NCI-H2029 (cell line): ENCODE results near the gene JARID2.

Experiments used
- DNase-seq: peaks from one replicate; lab custom pipeline; 2025; lab: John Stamatoyannopoulos, UW

Gene JARID2

DNA sequence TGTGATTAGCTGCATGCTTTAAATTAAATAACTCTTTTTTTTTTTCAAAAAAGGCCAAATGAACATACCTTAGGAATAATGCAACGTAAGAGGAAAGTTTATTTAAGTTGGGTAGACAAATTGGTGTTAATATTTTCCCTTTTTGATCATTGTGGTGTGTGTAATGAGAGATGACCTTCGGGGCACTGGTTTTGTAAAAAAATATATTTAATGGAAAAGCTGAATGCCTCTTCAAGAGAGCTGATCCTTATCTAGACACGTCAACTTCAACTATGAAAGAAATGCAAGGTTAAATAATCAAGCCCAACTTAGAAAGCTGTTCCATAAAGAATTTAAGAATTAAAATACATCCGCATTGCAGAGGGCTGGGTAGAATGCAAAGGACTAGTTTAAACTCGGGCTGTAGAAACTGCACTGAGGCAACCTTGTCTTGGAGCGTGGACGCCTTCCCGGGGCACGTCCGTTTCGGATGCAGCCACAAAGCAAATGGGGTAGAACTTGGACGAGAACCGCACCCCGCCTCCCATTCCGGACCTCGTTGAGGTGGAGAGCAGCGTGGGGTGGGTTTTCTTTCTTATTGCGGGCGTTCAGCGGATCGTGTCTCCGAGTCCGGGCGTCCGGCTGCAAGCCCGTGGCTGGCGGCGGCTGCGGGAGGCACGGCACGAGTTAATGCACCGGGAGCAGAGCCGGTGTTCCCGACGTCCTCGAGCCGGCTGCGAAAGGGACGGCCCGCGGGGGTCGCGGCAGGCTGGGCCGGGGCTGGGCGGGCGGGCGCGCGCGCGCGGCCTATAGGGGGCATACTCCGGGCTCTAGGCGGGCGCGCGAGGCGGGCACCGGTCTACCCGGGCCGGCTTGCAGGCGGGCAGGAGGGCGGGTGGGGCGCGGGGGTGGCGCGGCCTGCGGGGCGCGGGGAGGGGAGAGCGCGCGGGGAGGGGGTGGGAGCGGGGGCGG is 1.9 kb downstream of the JARID2 start:
- DNase-seq, result peak; percentile 54

- peak; percentile 99 for DNase-seq
Observed at GRCh38 chr6:15248451-15249370, 2.8 kb downstream of the JARID2 start.

GRCh38 chr6:15249371-15250019 is 3.6 kb downstream of the JARID2 start:
- no peak for DNase-seq

DNA sequence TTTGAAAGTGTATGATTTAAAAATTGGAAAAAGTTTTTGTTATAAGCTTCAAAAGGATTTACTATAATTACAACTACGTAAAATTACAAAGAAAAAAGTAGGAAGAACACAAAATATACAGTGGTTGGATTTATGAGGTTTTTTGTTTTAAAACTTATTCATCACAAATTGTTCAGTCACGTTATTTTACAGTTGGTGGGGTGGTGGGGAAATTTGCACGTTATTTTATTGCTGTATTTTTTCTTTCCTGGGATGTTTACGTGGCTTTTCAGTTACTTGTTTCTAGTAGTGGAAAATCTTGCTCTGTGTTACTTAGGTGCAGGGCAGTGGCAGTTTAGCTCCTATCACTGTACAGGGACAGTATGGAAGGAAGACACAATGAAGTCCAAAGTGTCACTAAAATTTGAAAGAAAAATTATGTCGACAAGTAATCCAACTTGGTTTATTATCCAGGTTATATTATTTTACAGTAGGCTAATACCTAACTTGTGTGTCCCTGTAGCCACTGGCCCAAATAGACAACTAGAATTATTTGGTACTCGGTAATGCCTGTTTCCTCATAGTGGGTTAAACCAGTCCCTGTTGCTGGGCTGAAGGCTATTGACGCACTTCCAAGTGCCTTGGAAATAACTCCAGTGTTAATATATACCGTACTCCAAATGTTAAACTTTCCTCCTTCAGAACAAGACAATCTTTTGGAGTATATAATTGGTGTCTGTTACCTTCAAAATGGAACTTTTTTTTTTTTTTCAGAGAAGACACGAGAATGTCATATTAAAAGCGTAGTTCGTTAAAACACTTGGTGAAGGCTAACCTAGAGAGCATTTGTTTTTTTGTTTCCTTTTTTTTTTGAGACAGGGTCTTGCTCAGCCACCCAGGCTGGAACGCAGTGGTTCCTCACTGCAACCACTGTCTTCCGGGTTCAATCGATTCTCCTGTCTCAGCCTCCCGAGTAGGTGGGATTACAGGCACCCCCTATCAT is 4.6 kb downstream of the JARID2 start:
- DNase-seq, result no peak

- no peak for DNase-seq
Observed at GRCh38 chr6:15252195-15252594, 6.3 kb downstream of the JARID2 start.

GRCh38 chr6:15253203-15254022 is 7.5 kb downstream of the JARID2 start:
- DNase-seq, result no peak

DNA sequence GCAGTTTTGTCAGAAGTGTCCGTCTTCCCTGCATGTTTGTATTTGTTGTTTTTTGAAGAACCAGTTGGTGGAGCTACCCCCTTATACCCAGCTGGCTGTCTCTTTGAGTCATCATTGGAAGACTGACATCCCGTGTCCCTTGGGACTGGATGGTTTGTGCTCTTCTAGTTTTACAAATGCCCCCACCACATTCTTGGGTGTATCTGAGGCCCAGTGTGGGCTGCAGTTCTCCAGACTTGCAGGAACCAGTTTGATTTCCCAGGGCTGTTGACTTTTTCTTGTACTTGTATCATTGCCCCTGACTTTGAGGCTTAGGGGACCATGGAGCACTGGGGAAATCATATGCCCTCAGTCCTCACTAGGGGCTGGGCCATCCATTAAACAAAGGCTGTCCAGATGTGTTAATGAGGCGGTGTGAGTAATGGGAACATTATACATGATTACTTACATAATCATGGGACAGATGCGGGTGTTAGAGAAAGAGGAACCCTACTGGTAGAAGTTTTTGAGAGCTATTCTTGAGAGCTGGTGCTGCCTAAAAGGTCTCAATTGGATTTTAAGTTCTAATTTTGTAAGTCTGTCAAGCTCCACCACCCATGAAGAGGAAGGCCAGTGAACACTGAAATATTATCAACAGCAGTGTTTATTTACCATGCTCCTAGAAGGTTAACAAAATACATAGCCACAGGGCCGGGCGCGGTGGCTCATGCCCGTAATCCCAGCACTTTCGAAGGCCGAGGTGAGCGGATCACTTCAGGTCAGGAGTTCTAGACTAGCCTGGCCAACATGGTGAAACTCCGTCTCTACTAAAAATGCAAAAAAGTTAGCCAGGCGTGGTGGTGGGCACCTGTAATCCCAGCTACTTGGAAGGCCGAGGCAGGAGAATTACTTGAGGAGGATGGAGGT is 8.5 kb downstream of the JARID2 start:
- DNase-seq, result no peak

- DNase-seq, result no peak
Observed at GRCh38 chr6:15255481-15255880, 9.6 kb downstream of the JARID2 start.

DNA sequence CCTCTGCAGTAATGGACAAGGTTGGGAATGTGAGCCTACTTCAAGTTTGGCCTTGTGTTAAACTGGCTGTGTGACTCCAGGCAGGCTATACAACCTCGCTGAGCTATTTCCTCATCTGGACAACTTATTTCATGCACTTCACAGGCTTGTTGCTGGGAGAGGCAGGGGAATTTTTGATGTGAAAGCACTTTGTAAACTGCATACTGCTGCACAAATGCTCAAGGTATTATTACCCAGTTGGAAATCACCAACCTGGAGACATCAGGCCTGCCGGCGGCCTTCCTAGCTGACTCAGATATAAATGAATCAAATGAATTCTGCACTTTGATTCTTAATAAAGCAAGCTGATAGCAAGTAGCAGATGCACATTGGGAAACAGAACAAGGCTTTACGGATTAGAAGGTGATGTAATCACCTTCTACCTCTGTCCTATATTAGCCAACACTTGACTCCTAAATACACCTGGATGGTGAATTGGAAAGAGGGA is 10.1 kb downstream of the JARID2 start:
- DNase-seq, result no peak

- DNase-seq, result no peak
Observed at GRCh38 chr6:15256538-15257271, 10.8 kb downstream of the JARID2 start.

DNA sequence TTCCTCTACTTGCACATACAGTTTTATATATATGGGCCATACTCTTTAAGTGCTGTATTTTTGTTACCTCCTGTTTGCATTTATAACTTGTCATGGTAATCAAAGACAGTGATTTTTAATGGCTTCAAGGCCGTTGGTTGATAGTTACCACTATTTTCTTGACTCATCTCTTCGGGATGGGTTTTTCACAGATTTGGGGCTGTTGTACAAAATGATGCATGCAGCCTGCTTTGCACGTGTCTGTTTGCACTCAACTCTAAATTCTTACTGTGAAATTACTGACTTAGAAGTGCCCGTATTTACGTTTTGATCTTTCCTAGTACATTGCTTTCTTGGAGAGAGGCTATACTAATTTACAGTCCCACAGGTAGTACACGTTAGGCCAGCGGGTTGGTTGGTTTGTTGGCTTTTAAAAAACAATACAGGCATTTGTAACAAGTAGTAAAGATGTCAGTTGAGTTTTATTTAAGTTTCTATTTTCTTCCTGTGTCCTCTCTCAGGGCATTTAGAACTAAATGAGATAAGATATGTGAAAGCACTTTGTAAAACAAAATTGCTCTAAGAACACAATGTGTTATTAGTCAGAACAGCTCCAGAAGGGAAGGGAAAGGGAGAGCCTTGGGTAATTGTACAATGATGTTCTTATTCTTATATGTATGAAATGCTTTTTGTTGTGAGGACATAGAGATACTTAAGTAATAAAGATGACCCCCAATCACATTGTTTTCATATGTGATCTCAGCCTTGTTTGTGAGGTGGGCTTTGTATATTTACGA is 11.7 kb downstream of the JARID2 start:
- no peak for DNase-seq

DNA sequence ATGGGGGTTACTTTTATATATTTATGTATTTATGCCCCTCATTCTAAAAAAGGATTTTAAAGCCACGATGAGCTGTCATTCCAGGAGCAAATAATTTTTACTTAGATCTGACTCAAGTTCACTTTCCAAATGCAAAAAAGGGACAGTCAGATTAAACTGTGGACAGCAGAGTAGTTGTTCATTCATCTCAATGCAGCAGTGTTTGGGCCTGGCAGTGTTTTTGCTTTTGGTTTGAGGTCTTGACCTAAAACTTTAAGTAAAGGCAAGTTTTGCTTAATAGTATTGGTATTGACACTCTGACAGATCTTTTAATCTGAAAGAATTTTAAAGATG is 13.9 kb downstream of the JARID2 start:
- DNase-seq, result no peak

DNA sequence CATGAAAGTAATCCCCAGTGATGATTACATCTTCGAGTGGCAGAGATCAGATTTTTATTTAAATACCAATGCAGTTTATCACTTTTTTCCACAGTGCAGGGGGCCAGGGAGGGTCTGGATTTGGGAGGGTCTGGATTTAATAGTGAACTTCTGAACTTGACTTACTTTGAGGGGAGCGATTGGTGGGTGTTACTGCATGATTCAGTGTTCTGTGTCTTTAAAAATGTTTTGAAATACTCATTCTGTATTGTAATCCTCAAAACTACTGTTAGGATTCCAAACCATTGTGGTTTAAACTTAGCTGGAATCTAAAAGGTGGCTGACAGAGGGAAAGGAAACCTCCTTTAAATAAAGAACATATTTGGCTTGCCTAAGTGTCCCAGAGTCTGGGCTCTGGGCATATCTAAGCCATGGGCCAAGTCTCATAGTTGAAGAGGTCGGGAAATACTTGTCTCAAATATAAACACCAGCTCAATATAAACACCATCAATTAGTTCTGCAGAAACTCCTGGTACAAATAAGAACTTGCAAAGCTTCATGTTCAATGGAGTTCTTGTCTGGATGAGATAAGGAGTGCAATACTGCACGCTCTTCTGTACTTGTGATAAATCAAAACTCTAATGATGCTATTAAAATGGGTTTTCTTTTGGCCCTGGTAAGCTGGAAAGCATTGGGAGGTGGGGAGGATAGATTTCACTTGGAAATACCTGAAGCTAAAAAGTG is 14.4 kb downstream of the JARID2 start:
- no peak for DNase-seq

DNA sequence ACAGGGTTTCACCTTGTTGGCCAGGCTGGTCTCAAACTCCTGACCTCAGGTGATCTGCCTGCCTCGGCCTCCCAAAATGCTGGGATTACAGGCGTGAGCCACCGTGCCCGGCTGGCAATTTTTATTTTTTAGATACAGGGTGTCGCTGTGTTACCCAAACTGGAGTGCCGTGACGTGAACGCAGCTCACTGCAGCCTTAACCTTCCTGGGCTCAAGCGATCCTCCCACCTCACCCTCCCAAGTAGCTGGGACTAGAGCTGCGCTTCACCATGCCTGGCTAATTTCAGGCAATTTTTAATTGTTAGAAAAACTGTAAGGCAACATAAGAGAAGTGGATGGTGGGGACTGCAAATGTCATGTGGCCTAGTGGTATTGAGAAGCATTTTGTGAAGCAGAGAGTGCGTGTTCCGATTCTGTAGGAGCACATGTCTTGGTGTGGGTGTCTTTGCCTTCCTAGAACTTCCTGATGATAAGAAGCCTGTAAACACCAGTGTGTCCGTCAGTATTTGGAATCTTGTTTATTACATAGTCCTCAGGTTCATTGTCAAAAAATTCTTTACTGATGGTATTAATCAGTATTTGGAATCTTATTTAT is 18.0 kb downstream of the JARID2 start:
- DNase-seq, result no peak

- no peak for DNase-seq
Observed at GRCh38 chr6:15264412-15264811, 18.5 kb downstream of the JARID2 start.
